Osteoblast (primary cell): ENCODE data around the gene ADGRV1. TPM values are rescaled to one million over a fixed set of nuclear protein-coding genes. Genes with fewer than 3 reads are reported as not detected.

Experiments
- DNase-seq: peaks from one replicate; pipeline ENCODE4 v3.0.0; 2011; ENCODE audit warnings: low spot score, mixed read lengths; ENCODE audit not compliant: insufficient read length; ENCODE audit errors: missing footprints
- H2AFZ ChIP-seq: 2 replicates; pipeline ENCODE4 v1.6.0; 2011; ENCODE audit warnings: mild to moderate bottlenecking, low read length
- H3K27ac ChIP-seq: 2 replicates; pipeline ENCODE4 v1.5.1; 2011; ENCODE audit warnings: mild to moderate bottlenecking, low read depth, low read length, moderate library complexity
- H3K27me3 ChIP-seq: 2 replicates; pipeline ENCODE4 v1.6.0; 2012; ENCODE audit warnings: mild to moderate bottlenecking, control low read depth, inconsistent platforms, low read length, moderate library complexity; ENCODE audit not compliant: insufficient read depth
- H3K36me3 ChIP-seq: 2 replicates; pipeline ENCODE4 v1.5.1; 2011; ENCODE audit warnings: mild to moderate bottlenecking, low read length, control low read depth, moderate library complexity; ENCODE audit not compliant: insufficient read depth
- H3K4me1 ChIP-seq: 2 replicates; pipeline ENCODE4 v1.5.1; 2011; ENCODE audit warnings: mild to moderate bottlenecking, low read length, control low read depth, moderate library complexity; ENCODE audit not compliant: insufficient read depth
- H3K4me2 ChIP-seq: 2 replicates; pipeline ENCODE4 v1.6.0; 2011; ENCODE audit warnings: mild to moderate bottlenecking, low read length; ENCODE audit not compliant: insufficient read depth
- H3K4me3 ChIP-seq: fragments of 200-600 bp; sonication (generic); 3 replicates; pipeline ENCODE4 v1.5.1; 2012; ENCODE audit warnings: mild to moderate bottlenecking, low read length, inconsistent platforms; ENCODE audit not compliant: insufficient read depth
- H3K79me2 ChIP-seq: 2 replicates; pipeline ENCODE4 v1.6.0; 2012; ENCODE audit warnings: mild to moderate bottlenecking, low read length, control low read depth, inconsistent platforms; ENCODE audit not compliant: insufficient read depth
- H3K9me3 ChIP-seq: 2 replicates; pipeline ENCODE4 v1.5.1; 2011; ENCODE audit warnings: low read depth, low read length, control low read depth
- H4K20me1 ChIP-seq: 2 replicates; pipeline ENCODE4 v1.6.0; 2012; ENCODE audit warnings: mild to moderate bottlenecking, low read length, control low read depth; ENCODE audit not compliant: insufficient read depth
- CTCF ChIP-seq: IDR thresholded peaks from 2 replicates; pipeline ENCODE4 v1.5.1; 2011; ENCODE audit warnings: mild to moderate bottlenecking, low read depth, low read length, moderate library complexity; ENCODE audit errors: extremely low read depth
- total RNA-seq: library from RNA; depleted of rRNA; stranded (reverse); fragments of >200 nt; gene quantifications from 2 replicates; pipeline ENCODE4 v1.2.3, GENCODE V29; 2012

Gene ADGRV1
- total RNA-seq, 1 donor: under 0.01 TPM

- Histone ChIP-seq H3K9me3 (no peaks in the 10 kb centered on the region), H4K20me1 (no peaks in the 10 kb centered on the region), H3K36me3 (no peaks in the 10 kb centered on the region), H3K27ac (no peak overlapping the region), H3K27me3 (peaks cover 6% of the 10 kb centered on the region), H2AFZ (no peak overlapping the region), H3K4me3 (no peak overlapping the region), H3K4me2 (no peak overlapping the region), H3K79me2 (no peaks in the 10 kb centered on the region), H3K4me1 (peaks cover 5% of the 10 kb centered on the region)
- no peak for DNase-seq
- no peak for TF ChIP-seq CTCF
These were observed 494.6 kb downstream of the ADGRV1 start for GRCh38 chr5:91052977-91053740.

- Histone ChIP-seq H2AFZ (no peak overlapping the region), H3K27ac (no peak overlapping the region), H3K4me1 (peaks cover 5% of the 10 kb centered on the region), H3K27me3 (peaks cover 6% of the 10 kb centered on the region), H3K4me3 (no peak overlapping the region), H3K4me2 (no peak overlapping the region), H3K9me3 (no peaks in the 10 kb centered on the region), H3K36me3 (no peaks in the 10 kb centered on the region), H4K20me1 (no peaks in the 10 kb centered on the region), H3K79me2 (no peaks in the 10 kb centered on the region)
- no peak for DNase-seq
- TF ChIP-seq CTCF: no peak
These were observed 495.1 kb downstream of the ADGRV1 start for GRCh38 chr5:91053741-91054025.

- Histone ChIP-seq H3K27ac (no peak overlapping the region), H3K4me2 (no peak overlapping the region), H3K36me3 (no peaks in the 10 kb centered on the region), H2AFZ (no peak overlapping the region), H4K20me1 (no peaks in the 10 kb centered on the region), H3K4me1 (no peaks in the 10 kb centered on the region), H3K79me2 (no peaks in the 10 kb centered on the region), H3K4me3 (no peak overlapping the region), H3K27me3 (peaks cover 30% of the 10 kb centered on the region), H3K9me3 (no peaks in the 10 kb centered on the region)
- DNase-seq: no peak
- TF ChIP-seq CTCF: no peak
These were observed 499.6 kb downstream of the ADGRV1 start for GRCh38 chr5:91058155-91058554.

- Histone ChIP-seq H3K36me3 (no peaks in the 10 kb centered on the region), H3K27ac (no peak overlapping the region), H3K9me3 (no peaks in the 10 kb centered on the region), H3K4me2 (no peak overlapping the region), H3K4me3 (no peak overlapping the region), H2AFZ (no peak overlapping the region), H4K20me1 (no peaks in the 10 kb centered on the region), H3K27me3 (peaks cover 30% of the 10 kb centered on the region), H3K79me2 (no peaks in the 10 kb centered on the region), H3K4me1 (peaks cover under 1% of the 10 kb centered on the region)
- no peak for TF ChIP-seq CTCF
- no peak for DNase-seq
These were observed 500.0 kb downstream of the ADGRV1 start for GRCh38 chr5:91058575-91058974.
